HG02970 (cell line): ENCODE data around the gene TEKT3.

Source experiments
- ATAC-seq: cut with Tn5 transposase; IDR thresholded peaks from one replicate; pipeline ENCODE4 v1.9.1; 2021; ENCODE audit warnings: mild to moderate bottlenecking, moderate library complexity, moderate number of reproducible peaks; ENCODE audit not compliant: unreplicated experiment, low FRiP score

Gene TEKT3

DNA sequence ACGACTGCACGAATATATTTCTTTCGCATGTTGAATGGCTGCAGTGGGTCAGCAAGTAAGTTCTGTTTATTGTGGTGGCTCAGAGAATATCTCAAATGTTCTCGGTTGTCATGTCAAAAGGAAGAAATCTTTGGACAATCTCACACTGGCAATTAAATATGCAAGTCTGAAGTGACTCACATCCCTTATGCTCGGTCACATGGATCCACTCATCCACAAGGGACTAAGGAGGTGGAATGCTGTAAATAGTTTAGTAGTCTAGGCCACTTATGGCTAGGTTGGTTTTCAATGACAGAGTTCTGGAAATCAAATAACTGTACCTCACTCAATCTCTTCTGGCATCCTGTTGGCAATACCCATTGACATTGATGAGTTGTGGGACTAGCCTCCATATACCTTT lies 43.2 kb downstream of the TEKT3 start:
- no peak for ATAC-seq

DNA sequence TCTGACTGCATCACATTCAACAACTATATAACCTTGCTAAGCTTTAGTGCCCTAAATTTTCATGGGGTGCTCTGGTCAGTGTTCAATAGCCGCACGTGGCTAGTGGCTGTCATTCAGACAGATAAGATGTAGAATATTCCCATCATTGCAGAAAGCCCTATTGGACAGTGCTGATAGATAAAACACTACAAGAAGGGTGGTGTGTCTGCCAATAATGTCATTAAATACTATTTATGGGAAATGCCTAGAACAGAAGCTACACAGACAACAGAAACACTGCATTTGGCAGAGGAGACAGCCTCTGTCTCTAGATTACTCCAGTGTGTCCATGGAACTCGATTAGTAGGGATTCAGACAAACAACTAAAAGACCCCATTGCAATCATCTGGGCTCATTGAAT lies 47.8 kb downstream of the TEKT3 start:
- no peak for ATAC-seq

DNA sequence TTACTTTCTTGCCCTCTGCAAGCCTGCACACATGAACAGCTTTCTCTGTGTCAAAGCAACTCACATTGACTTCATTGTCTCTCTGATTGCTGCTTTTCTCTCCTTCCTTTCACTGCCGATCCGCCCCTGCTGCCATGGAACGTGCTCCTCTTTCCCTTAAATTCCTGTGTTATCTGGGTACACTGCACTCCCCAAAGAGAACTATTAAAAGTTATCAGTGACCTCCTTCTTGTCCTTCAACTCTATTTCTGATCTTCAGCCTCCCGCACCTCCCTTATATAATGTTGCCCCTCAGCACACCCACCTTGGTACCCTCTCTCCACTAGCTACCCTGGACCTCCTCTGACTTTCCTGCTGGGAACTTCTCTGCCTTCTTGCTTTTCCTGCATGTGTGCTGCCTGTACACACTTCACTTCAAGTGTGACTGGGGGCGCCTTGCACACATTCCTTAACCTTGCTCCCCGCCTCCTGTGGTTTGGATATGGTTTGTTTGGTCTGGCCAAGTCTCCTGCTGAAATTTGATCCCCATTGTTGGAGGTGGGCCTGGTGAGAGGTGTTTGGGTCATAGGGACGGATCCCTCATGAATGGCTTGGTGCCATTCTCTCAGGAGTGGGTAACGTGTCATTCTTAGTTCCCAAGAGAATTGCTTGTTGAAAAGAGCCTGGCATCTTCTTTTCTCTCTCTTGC lies 49.6 kb downstream of the TEKT3 start:
- ATAC-seq: no peak

DNA sequence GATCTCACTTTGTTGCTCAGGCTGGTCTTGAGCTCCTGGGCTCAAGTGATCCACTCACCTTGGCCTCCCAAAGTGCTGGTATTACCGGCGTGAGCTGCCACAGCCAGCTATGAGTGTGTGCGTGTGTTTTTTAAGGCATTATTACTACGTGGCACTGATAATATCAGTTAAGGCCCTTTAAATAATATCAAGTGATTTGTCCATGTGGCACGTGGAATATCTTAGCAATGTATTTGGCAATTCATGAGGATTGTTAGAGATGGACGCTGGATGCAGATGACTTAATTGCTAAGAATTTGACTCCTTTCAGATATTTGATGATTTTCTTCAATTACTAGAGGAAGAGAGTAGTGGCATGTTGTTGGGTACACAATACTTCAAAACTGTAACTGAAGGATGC lies 50.8 kb downstream of the TEKT3 start:
- ATAC-seq: no peak

DNA sequence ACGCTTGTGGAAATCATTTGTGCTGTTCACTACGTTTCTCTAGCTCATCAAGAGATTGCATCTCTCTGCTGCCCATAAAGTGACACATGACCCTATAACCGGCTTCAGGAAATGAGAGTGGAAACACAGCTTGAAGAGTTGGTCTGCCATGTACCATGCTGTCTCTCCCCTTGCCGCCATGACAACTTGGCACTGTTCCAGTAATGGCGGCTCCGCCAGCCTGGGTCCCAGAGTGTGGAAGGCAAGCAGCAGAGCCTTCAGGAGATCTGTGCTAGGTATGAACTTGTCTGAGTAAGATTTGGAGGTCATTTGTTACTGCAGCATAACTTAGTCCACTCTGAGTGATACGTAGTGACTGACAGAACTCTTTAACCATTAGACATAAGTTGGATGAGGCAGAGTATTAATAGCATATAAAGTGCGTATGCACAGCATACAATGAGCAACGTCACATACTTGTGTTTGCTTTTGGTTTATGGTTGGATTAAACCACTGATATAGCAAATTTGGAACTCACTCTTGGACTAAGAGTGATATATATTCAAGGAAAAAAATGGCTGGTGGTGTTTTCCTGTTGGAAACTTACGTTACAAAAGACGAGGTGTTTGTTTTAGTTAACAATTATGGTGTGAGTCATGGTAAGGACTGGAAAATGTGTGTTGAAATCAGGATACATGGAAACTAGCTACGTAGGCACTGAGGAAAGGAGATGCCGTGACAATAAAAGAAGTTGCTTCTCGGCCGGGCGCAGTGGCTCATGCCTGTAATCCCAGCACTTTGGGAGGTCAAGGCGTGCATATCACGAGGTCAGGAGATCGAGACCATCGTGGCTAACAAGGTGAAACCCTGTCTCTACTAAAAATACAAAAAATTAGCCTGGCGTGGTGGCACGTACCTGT lies 51.9 kb downstream of the TEKT3 start:
- no peak for ATAC-seq

DNA sequence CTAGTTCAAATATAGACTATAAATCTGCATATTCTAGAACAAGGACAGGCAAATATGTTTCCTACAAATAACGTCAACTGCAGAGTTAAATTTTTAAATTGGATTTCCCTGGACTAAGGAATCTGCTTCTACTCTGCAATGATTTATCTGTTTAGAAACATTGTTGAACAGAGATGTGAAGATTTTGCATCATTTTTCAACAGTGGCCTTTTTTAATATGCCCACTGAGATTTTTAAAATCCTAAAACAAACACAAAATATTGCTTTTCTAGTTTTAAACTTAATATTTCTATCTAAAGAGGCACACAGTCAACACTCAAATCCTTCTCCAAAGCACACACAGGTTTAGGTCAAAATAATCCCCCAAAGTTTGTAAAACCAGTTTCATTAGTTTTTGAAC lies 52.5 kb downstream of the TEKT3 start:
- ATAC-seq: no peak

DNA sequence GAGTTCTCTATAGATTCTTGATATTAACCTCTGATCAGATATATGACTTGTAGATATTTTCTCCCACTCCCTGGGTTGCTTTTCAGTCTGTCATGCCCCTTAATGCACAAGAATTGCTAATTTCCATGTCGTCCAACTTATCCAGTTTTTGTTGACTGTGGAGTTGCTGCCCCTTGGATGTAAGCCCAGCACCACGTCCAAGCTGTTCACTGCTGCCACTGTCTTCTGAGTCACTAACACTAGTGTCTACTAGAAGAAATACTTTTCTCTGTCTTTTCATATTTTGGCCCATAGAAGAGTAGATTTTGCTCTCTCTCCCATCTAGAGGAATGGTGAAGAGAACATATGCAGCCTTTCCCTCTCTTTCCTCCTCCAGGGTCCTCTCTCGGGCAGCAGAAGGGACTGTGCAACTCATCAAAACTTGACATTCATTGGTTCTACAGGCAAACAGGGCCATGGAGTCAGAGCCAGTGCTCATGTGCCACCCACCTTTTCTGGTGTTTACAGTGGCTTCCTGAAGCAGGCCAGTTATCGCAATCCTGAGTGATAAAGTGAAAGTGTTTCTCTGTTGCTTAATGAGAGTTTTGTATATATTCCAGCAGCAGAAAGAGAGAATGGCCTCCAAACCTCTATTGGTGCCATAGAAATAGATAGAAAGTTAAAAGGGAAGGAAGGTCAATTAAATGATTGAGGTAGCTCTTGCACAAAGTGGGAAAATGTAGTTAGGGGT lies 53.7 kb downstream of the TEKT3 start:
- ATAC-seq: no peak

DNA sequence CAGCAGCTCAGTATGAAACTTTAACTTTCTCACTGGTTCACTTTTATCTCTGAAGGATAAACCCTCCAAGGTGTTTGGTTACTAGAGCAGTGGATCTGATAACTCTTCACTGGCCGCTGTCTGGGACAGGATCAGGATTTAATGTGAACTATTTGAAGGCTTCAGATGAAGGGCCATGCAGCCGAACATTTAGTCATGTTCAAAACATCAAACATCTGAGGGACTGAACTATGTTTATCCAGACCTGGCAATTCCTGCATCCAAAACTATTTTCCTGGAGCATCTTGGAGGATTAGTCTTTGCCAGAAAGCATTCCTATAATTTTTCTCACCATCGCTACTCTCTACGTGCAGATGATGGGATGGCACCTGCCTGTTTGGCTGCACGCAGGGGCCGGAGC lies 55.9 kb downstream of the TEKT3 start:
- no peak for ATAC-seq

DNA sequence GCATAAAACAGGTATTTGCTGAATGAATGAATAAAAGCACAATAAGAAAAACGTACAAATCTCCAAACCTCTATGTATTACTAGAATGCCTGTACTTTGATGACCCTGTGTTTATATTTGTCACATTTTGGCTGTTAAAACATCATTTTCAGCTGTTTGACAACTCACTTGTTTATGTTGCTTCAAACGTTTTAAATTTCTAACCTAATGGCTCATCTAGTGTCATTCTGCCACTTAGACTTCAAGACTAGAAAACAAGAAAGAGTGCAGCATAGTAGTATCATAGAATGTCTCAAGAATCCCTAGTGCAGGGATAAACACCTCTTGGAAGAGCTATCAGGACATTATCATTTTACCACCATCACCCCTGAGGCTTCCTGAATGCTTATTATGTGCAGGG lies 56.9 kb downstream of the TEKT3 start:
- no peak for ATAC-seq

DNA sequence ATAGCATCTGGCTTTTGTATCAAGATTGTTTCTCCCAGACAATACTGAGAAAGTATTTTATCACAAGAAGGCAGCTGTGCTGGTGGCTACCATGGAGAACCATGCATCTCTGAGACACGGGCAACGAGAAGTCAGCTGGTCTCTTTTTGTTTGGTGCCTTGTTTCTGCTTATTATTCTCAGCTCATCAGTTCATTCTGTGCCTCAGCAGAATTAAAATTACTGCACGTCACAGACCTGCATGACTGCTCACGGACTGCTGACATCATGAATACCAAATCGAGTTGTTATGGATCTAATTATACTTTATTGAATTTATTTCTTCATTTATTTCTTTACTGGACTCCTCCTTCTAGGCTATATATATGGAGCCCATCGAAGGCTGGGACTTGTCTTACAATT lies 57.3 kb downstream of the TEKT3 start:
- no peak for ATAC-seq

DNA sequence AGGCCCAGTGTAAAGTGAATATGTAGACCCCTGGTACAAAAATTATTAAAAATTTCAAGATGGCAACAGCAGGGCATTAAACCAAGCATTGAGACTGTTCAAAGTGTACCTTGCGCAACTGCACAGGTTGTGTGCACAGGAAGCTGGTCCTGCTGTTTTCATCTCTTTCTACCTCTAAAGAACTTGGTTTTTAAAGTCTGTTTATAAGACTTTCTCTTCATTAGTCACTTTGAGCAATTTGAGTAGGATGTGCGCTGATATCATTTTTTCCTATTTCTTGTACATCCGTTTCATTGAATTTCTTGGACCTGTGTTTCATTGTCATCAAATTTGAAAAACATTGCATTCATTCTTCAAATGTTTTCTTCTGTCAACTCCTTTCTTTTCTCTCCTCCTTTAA lies 59.5 kb downstream of the TEKT3 start:
- no peak for ATAC-seq

DNA sequence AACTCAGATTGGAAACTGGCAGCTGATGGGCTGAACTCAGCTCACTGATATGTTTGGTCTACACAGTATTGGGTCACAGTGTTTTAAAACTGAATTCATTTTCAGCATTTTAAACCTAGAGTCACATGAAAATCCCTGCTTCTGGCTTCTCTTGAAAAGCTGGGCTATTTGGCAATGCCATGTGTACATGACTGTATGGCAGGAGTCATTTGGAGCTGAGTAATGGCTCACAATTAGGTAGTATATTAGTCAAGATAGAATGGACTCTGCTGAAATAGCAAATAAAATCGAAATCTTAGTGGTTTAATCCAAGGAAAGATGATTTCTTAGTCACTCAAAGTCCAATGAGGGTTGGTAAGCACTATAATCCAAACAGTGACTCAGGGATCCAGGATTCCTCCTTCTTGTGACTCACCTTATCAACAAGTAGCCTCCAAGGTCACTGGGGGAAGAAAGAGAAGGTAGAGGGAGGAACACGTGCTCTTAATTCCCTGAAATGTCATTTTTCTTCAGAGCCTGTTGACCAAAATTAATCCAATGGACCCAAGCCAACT lies 62.4 kb downstream of the TEKT3 start:
- no peak for ATAC-seq

DNA sequence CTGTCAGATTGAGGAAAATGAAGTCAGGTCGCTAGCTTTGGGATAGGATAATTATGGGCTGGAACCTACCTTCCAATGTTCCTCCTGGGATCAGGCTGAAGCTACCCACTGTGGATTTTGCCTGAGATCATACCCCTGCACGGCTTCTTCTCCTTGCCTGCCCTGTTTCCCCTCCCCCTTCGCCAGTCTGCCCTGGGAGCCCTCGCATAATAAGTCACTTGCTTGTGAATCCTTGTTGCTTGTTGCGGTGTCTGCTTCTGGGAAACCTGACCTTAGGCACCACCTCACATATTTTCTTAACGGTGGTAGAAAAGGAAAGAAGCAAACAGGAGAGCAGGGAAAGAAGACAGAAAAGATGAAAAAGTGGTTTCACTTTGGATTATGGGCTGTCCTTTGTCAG lies 63.0 kb downstream of the TEKT3 start:
- ATAC-seq: no peak

DNA sequence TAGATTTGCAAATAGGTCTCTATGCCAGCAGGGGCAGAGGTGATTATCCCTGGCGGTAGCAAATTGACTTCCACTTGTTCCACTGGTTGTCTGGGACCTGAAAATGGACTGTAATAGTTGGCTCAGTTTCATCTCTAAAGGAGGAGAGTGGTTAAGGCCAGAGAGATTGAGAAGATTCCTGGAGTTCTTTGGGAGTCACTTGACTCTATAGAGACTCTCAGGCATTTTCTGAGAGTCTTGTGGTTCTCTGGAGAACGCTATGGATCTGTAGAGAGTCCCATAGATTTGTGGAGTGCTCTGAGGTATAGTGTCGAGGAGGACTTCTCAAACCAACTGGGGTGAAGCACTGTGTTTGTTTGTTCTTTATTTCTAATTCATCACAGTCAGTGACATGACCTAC lies 67.4 kb downstream of the TEKT3 start:
- no peak for ATAC-seq

DNA sequence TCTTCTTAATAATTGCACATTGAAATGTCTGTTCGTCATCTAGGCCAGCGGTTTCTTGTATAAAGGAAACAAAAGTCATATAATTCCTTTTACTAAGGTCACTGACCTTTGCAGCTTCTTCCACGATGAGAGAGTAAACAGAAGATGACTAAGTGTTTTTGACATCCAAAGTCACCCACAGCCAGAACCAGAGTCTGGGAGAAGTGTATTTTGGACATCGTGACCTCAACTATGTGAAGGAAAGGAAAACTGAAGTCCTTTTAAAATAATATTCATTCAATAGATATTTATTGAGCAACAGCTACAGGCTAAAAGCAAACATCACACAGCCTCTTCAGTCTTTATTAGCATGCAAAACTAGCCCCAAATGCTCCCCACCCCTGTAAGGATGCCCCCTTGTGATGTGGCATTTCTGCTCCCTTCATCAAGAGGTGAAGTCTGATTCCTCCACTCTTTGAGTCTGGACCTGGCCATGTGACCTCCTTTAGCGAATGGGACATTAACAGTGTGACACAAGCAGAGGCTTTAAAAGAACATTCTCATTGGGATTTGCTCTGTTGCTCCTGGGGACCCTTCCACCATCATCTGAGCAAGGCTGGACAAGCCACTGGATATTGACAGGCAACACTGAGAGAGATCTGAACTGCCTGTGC lies 68.1 kb downstream of the TEKT3 start:
- no peak for ATAC-seq

DNA sequence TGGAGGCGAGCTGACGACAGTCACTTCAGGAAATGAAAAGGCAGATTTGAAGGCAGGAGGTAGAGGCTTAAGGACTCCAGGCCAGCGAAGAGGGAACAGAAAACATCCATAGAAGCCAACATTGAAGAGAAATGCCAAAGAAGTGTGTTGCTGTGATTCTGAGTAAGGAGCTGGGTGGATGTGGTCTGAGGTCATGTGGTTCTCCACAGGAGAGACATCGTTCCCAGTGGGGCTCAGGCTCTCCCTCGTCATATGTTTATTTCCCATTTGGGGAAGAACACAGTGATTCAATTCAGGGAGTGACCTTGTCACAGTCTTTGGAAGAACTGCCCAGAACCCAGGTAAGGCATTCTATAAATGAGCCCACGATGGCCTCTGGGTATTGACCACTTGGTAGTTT lies 69.7 kb downstream of the TEKT3 start:
- no peak for ATAC-seq

DNA sequence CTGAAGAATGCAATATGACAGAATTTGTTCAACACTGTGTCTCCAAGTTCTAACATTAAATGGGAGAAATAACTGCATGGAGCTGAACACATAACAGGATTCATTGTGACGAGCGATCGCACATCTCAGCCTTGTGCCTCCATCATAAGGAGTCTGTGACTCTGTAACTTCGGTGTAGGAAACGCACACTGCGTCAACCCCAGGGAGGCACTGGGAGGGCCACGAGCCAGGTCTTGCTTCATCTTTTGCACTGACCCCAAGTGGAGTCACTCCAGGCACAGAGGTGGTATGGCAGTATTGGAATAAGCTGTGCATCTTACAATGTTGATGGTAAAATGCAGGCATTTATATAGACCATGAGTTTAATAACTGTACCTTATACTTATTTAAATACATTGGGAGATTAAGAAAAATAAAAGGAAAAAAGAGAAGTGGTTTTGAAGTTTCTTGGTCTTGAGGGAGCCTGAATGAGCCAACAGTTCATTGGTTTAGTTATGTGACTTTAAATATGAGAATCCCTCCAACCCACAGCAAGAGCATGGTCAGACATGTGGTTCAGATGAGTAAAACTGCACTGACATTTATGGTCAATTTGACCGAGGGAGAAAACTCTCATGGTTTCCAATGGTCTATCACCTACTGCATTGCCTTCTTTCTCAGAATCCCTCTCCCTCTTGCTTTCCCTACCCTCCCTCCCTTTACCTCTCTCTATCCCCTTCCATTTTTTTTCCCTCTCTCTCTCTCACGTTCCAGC lies 70.6 kb downstream of the TEKT3 start:
- ATAC-seq: no peak

DNA sequence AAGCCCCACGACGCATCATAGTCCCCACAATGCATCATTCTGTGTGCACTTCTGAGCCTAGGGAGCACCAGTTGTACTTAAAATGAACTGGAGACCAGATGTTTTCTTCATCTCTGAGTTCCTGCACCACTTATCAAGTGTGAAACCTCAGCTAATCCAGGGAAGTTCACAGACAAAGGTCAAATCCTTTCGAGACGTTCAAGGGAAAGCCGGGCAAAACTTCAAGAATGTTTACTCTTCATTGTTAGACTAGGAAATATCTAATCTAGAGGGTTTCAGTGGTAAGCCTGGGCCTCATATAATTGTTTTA lies 71.7 kb downstream of the TEKT3 start:
- no peak for ATAC-seq

DNA sequence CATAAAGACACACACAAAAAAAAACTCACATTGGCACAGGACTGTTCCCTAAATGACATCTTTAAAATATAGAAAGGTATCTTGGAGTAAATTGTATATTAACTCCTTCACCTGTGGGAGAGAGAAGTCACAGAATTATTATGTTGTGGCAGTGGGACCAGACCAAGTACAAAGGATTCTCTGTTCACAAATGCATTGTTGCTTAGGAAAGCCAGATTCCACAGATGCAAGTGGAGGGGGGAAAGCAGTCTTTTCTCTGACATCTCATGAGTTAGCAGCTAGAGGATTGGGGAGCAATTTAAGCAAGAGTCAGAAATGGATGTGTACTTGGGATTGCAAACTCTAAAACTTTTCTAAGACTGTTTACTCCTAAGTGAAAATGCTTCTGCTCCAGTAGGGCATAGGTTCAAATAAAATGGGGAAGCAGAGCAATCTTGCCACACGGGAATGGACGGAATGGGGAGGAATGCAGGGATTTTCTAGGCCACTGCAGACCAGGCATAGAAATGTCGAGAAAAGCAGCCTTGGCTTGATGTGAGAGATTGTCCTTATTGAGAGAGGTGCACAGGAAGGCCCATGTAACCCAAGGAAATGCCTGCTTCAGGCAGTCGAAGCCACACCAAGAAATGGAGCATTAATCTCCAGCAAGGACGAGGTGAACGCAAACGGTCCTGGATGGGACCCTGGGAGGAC lies 72.2 kb downstream of the TEKT3 start:
- no peak for ATAC-seq
